GM08714 (cell line): ENCODE data around the gene PCGF1.
A peak's percentile ranks its signal among the peaks of the same experiment; 100 is the strongest.

ENCODE experiments used
- H3K4me3 ChIP-seq: fragments of 200-500 bp; sonication (Bioruptor generic); 2 replicates; pipeline ENCODE4 v1.5.1; 2014; ENCODE audit warnings: mild to moderate bottlenecking, low read length, inconsistent platforms
- ZNF274 ChIP-seq: IDR thresholded peaks from 2 replicates; pipeline ENCODE4 v1.6.1; 2012; ENCODE audit warnings: mild to moderate bottlenecking, low read depth, low read length

The PCGF1 gene

DNA sequence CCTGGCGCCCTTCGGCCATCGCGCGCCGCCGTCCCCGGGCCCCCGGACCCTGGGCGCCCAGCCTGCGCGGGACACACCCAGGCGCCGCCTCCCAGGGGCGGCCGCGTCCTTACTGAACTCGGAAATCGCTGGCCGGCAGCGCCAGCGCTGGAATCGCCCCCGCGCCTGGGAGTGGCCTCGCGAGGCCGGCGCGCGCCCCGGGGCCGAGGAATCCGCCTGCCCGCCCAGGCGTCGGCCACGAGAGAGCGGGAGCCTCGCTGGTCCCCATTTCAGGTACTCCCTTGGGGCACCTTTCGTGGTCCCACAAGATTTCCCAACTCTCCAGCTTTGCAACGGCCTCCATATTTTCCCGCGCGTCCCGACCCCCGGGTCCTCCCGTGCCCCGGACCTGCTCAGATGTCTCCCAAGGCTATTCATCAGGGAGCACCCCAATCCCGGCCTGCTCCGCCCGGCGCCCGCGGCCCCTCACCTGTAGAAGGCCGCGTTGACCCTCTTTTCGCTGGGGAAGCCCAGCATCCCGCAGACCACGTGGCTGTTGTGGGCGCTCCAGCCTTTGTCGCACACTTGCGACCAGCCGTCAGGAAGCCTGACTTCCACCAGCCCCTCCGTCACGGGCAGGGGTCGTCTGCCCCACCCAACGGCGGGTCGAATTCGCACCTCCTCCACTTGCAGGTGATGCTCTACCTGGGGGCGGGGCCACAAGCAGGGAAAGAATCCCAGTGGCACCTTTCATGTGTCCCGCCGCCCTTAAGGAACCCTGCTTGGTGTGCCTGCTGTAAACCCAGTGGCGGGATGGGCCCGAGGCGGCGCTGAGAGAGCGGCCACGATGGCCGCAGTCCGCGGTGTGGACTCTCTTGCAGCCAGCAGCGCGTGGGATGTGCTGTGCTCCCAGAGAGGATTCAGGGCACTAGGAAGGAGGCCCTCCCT, 41.7 kb upstream of the PCGF1 start:
- no peak for TF ChIP-seq ZNF274

DNA sequence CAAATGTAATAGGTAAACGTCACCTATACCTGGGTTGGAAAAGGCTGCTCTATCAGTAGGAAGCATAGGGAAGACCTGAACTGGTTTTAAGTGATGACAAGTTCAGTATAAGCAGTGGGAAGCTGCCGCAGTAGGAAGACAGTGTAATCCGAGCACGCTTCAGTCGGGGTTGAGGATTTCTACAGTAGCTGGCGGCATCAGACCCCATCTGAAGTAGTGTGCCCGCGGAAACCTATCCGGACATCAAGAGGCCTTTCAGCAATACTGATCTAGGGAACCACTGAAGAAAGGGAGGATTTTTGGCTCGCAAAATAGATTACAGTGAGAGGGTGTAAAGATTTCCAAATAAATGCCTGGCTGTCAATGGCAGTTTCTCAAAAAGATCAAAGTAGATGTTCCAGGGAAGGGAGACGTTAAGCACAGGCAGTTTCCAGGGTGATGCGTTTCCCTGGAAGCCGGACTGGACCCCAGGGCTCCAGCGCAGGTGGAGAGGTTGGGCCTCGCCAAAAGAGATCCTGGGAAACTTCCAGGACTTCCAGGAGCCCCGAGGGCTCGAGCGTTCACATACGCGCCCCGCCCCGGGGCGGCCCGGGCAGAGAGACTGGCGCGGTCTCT, 40.9 kb upstream of the PCGF1 start:
- no peak for TF ChIP-seq ZNF274
- peak overlapping the region; percentile 53; the same call in 1 of the 2 replicates for H3K4me3 ChIP-seq

More for the DNA sequence above, 41.7 kb upstream of the PCGF1 start:
- peak overlapping the region; percentile 53; the same call in 1 of the 2 replicates for H3K4me3 ChIP-seq

DNA sequence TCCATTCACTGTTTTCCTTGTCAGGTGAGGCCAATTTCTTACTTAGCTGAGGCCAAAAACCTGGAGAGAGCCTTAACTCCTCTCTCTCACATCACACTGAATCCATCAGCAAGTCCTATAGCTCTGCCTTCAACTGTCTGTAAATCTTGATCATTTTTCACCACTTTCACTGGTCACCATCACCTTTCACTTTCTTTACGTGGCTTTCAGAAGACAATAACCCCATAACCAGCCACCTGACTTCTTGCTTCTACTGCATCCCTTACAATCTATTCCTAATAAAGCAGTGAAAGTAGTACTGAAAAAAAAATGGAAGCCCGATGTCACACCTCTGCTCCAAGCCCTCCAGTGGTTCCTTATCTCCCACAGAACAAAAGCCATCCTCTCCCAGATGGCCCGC, 38.5 kb upstream of the PCGF1 start:
- TF ChIP-seq ZNF274, result no peak
- H3K4me3 ChIP-seq, result no peak overlapping the region

DNA sequence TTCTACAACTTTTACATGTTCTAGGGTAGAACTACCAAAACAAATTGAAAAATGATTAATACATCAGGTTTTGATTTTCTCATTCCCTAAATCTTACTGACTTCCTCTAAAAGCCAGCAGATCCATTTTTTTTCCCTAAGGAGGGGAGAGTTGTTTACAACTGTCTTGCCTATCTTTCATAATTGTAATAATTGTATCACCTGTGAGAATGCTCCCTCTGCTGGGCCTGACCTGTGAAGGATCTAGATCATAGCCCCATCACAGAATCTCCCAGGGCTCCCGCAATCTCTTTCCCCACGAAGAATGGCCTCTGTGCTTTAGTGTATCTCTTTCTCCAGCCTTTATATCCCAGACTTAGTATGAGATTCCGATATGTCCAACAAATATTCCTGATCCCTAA, 37.1 kb upstream of the PCGF1 start:
- H3K4me3 ChIP-seq, result no peak overlapping the region
- no peak for TF ChIP-seq ZNF274

DNA sequence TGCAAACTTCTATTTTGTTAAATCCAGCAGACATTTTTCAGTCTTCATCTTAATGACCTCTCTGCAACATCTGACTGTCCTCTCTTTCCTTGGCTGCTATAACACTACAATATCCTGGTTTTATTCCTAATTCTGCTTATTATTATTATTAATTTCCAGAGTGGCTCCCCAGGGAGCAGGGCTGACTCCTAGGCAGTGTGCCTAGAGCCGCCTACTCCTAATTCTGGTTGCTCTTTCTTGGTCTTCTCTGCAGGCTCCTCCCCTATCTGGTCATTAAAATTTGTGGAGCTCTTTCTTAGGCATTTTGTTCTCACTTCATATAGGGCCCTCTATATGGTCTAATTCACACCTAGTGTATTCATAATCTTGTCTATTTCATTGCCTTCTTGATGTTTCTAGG, 35.5 kb upstream of the PCGF1 start:
- TF ChIP-seq ZNF274, result no peak
- H3K4me3 ChIP-seq, result no peak overlapping the region

DNA sequence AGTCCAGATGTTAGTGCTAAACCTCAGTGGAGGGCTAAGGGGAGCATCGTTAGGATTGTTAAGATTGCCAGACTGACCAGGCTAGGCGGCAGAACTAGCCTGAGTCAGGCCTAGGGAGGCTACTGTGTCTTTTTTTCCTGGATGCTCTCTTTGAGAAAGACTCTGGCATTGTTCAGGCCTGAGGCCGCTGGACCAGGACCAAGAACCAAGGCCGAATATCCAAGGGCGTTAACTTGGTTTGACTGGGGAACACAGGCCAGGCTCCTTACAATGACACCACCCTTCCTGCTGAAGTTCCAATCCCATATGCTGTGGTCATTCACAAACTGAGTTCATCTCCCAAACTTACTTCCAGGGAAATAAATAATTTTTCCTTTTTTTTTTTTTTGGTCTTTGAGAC, 32.8 kb upstream of the PCGF1 start:
- no peak overlapping the region for H3K4me3 ChIP-seq
- TF ChIP-seq ZNF274, result no peak

DNA sequence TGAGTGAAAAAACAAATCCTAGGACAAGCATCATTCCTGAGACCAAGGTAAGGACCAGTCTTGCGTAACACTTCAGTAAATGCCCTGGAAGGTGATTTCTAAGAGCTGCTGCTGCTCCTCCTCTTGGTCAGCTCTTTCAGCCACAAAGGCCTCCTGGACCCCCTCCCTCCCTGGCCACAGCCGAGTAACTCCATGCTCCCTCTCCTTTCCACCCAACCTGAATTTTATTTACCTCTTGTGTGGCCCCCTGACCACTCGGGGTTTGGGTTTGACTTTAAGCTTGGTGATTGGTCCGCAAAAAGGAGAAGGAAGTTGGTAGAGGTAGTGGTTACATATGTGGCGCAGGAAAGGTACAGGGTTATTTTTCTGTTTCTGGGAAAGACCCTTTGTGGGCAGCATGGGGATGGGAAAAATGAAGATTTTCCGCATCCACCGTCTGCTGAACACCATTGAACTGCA, 31.4 kb upstream of the PCGF1 start:
- no peak for TF ChIP-seq ZNF274
- H3K4me3 ChIP-seq, result no peak overlapping the region; the same call in 1 of the 2 replicates

DNA sequence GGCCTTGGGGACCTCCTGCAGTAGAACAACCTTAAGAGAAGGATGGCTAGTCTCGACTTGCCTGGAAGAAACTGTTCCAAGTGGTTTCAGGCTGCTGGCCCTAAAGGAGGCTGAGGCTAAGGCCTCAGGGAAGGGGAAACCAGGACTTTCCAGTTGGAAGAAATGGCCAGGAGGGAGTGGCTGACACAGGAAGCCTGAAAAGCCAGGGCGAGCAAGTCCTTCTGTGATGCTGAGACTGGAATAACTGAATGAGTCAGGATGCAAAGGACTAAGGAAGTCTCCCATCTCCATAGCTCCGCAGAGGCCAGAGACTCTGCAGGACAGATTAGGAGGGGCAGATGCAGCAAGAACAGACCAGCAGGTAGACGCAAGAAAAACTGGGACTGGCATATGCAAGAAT, 29.6 kb upstream of the PCGF1 start:
- H3K4me3 ChIP-seq, result no peak overlapping the region
- no peak for TF ChIP-seq ZNF274

DNA sequence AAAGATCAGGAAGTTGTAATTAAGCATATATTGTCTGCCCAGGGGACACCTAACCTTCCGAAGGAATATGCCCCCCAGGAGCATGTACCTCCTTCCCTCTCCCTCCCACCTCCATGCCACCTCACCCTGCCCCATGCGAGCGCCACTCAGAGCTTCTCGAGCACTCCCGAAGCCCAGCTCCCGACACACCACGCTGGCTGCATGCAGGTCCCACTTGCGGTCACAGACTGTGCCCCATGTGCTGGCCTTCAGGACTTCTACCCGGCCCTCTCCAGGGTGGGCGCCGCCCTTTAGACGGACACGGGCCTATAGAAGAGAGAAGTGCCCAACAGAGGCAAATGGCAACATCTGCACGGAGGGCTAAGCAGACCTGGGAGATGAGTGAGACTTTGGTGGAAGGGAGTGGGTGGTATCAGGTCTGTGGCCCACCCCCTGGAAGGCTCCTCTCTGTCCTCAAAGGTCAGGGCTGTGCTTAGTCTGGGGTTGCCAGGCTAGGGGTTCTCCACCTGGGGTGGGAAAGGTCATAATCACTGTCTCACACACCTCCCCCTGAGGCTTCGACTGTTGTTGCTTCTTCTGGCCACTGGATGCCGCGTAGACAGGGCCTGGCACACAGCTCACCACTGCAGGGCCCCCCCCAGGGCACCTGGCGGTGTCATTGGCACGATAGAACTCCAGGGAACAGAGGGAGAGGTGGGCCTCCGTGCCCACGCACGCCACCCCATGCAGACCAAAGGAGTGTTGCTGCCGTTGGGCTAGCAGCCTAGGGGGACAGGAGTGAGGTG, 28.9 kb upstream of the PCGF1 start:
- no peak overlapping the region for H3K4me3 ChIP-seq
- no peak for TF ChIP-seq ZNF274

DNA sequence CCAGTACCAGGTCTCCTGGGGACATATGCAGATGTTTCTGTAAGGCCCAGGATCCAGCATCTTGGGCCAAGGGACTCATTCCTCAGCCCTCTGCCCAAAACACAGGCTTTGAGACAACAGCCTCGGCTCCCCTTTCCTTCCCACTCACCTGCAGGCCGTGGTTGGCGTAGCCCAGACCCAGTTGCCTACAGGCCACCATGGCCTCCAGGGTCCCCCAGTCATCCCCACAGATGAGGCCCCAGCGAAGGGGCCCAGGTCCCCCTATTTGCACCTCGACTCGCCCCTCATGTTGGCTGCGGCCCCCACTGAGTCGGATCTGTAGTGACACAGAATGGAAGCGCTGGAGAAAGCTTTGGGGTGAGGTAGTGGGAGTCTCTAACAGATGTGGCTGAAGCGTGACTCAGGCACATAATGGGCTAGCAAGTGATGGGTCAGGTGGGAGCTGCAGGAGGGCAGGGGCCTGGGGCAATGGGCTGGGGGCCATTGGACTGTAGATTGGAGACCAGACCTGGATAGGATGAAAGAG, 28.0 kb upstream of the PCGF1 start:
- no peak for TF ChIP-seq ZNF274
- H3K4me3 ChIP-seq, result no peak overlapping the region

DNA sequence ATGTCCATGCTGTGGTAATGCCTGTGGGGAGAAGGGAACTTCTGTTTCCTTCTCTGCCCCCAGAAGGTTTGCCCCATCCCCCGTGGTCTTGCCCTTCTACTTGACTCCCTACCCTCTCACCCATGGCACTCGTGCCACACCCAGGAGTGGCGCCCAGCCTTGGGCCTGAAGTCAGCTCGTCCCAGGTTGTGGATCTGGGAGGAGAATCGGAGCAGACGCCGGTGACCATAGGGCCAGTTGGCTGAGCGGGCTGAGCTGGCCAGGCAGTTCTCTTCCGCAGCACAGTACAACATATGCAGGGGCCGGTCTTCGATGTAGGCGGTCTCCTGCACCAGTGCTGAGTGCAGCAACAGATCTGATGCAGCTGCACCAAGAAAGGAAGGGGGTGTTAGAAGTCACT, 26.9 kb upstream of the PCGF1 start:
- no peak for TF ChIP-seq ZNF274
- H3K4me3 ChIP-seq, result no peak overlapping the region

DNA sequence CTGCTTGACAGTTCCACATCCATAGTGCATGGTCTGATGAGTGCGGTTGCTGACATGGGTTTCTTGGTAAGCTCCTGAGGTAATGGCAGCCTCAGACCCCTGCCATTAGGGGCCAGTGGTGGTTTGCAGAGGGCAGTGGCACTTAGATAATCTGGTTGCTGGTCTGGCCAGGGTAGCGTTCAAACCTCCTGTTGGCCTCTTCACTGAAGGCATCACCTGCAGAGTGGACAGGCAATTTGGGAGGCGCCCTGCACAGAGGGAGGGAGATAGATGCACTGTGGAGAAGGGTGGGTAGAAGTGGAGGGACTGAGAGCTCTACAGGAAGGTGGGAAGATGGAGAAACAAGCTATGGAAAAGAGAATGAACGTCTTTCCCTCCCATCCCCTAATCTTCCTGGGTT, 26.0 kb upstream of the PCGF1 start:
- TF ChIP-seq ZNF274, result no peak
- no peak overlapping the region for H3K4me3 ChIP-seq

DNA sequence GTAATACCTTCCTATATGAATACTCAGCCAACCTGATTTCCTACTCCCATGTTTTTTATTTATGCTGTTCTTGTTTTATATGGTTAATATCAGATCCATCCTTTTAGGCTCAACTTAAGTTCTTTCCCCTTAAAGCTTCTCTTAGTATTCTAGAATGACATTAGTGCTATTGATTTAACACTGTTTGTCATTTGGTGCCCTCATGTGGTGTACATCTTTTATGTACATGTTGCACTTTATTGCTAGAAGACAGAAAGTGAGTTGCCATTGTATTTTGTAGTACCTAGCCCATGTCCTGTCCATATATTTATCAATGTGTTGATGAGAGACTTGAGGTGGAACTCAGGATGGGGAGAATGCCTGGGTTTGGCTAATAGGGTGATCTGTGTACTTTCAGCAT, 24.7 kb upstream of the PCGF1 start:
- no peak for TF ChIP-seq ZNF274
- H3K4me3 ChIP-seq, result no peak overlapping the region

DNA sequence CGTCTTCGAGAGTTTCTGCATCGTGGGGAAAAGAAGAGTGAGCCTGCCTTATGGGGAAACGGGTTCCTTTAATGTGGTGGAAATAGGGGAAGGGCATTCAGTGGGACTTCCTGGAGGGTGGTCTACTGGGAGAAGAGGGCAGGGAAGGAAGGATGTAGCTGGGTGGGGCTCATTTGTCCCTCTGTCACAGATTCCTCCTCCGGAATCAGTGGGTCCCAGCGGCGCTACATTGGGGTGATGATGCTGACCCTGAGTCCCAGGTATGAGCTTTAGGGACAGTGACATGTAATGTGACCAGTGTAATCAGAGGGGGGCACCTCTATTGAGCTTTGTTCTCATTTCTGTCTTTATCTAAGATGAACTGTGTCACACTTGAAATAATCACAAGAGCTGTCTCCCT, 24.2 kb upstream of the PCGF1 start:
- TF ChIP-seq ZNF274, result no peak
- peak overlapping the region; percentile 94; the same call in 1 of the 2 replicates for H3K4me3 ChIP-seq
